ENCODE results near the gene NNT. TPM values are rescaled to one million over a fixed set of nuclear protein-coding genes. Genes with fewer than 3 reads are reported as not detected.
A peak's percentile ranks its signal among the peaks of the same experiment; 100 is the strongest.
"Not testable (repeated sequence)": the region's sequence is repeated elsewhere in the genome, so short reads cannot be mapped to it uniquely, and the experiment has no call there.

Gene NNT
- polyA plus RNA-seq, 3 donors, result 17.1 to 47.2 (median 41.2) TPM

DNA sequence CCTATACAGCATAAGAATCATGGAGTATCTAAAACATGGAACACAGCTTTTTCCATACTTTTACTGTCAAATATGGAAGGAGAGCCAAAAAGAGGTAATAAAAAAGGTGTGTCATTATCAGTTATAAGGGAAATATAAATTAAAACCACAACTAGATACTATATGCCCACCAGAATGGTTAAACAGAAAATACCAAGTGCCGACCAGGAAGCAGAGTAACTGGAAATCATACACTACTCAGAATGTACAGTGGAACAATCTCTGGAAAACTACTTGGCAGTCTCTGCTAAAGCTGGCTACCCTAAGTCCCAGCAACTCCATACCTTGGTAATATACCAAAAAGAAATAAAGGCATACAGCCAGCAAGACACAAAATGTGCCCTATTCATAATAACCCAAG lies 48.5 kb upstream of the NNT start:
- H3K4me1 ChIP-seq (ENCODE audit: control insufficient read depth in 1 of 2, insufficient read depth in 2 of 2, low read length in 2 of 2), result peaks cover 12 to 28% of the 10 kb centered on the region in 2 donors
- H3K27ac ChIP-seq (ENCODE audit: low read depth in 1 of 2, low read length in 2 of 2), result no peak overlapping the region
- no peak overlapping the region for H3K27ac Mint-ChIP-seq
- peaks cover 22% of the 10 kb centered on the region for H3K4me1 Mint-ChIP-seq
- H3K9me3 ChIP-seq (replicated peaks in 1 of 2; ENCODE audit: control insufficient read depth in 1 of 2, insufficient read depth in 1 of 2, low read length in 2 of 2), result no peaks in the 10 kb centered on the region
- peaks cover 21 to 50% of the 10 kb centered on the region in 2 donors for H3K36me3 ChIP-seq (replicated peaks in 1 of 2; ENCODE audit: control insufficient read depth in 1 of 2, insufficient read depth in 2 of 2, low read length in 2 of 2)
- peaks cover 5 to 8% of the 10 kb centered on the region in 2 donors for H3K36me3 Mint-ChIP-seq
- H3K79me2 ChIP-seq (ENCODE audit: insufficient read depth, low read length), result peaks cover 69% of the 10 kb centered on the region
- H3K4me2 ChIP-seq (replicated peaks; ENCODE audit: extremely low read depth, low read length, poor library complexity, severe bottlenecking), result no peak overlapping the region
- peaks cover 51% of the 10 kb centered on the region for H4K20me1 ChIP-seq (ENCODE audit: insufficient read depth, low read length)
- H3K9ac ChIP-seq (ENCODE audit: insufficient read depth, low read length, poor library complexity, severe bottlenecking), result peak overlapping the region; percentile 9
- H3K27me3 Mint-ChIP-seq (ENCODE audit: low read depth in 3 of 3), result peaks cover 0 to 2% (median 2%) of the 10 kb centered on the region in 3 donors
- 100% methylated on average over 1 of the region's 1 CpG for WGBS (ENCODE audit: insufficient coverage)
- H3K27me3 ChIP-seq (ENCODE audit: control insufficient read depth in 2 of 2, insufficient read depth in 2 of 2, low read length in 2 of 2), result peaks cover 0 to 2% of the 10 kb centered on the region in 2 donors
- no peak overlapping the region for H3K4me3 Mint-ChIP-seq
- intact Hi-C loops (cut with micrococcal nuclease), result no loop called here
- H2AFZ ChIP-seq (ENCODE audit: insufficient read depth, low read depth, low read length, poor library complexity, severe bottlenecking), result no peak overlapping the region
- TF ChIP-seq, protein P1, sequence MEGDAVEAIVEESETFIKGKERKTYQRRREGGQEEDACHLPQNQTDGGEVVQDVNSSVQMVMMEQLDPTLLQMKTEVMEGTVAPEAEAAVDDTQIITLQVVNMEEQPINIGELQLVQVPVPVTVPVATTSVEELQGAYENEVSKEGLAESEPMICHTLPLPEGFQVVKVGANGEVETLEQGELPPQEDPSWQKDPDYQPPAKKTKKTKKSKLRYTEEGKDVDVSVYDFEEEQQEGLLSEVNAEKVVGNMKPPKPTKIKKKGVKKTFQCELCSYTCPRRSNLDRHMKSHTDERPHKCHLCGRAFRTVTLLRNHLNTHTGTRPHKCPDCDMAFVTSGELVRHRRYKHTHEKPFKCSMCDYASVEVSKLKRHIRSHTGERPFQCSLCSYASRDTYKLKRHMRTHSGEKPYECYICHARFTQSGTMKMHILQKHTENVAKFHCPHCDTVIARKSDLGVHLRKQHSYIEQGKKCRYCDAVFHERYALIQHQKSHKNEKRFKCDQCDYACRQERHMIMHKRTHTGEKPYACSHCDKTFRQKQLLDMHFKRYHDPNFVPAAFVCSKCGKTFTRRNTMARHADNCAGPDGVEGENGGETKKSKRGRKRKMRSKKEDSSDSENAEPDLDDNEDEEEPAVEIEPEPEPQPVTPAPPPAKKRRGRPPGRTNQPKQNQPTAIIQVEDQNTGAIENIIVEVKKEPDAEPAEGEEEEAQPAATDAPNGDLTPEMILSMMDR (IDR thresholded peaks at IDR 0.05), result no peak
- no peak overlapping the region for H3K4me3 ChIP-seq (replicated peaks in 1 of 3; ENCODE audit: low read depth in 2 of 3, low read length in 3 of 3)
- DNase-seq, result no peak
- no peaks in the 10 kb centered on the region for H3K9me3 Mint-ChIP-seq

DNA sequence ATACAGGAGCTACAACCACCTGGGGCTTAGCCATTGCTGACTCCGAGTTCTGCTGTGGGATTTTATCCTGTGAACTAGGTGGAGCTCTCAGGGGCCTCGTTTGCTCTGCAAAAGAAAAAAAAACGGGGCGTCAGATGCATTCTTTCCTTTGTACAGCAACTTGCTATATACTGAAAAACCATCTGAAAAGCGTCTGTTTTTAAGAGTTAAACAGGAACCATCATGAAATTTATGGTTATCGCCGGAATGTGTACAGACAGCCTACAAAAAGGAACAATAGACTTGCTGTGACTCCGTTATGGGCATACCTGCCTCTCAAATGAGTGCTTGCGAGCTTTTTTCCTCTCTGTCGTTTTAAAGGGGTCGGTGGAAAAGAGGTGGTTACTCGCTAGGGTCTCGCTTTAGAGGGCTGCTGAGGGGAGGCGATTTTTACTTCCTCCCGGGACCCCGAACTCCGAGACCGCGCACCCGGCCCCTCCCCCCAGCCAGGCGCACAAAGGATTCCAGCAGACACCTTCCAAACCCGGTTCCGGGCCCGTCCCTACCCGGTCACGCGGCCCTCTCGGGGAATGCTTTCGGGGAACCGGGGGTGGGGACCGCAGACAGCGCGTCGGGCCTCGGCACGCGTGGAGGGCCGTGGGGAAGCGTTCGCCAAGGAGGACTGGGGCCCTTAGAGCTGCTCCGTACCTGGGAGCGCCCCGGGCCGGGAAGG lies 46.9 kb upstream of the NNT start:
- TF ChIP-seq, protein P1 (IDR thresholded peaks at IDR 0.05), result no peak
- Mint-ChIP-seq H3K36me3 (peaks cover 1 to 2% of the 10 kb centered on the region in 2 donors), H3K9me3 (no peaks in the 10 kb centered on the region), H3K27ac (peak overlapping the region; percentile 81 to 93 (median 91)), H3K27me3 (ENCODE audit: low read depth in 3 of 3) (peaks cover 0 to 7% (median 3%) of the 10 kb centered on the region in 3 donors), H3K4me1 (peaks cover 19% of the 10 kb centered on the region), H3K4me3 (peak overlapping the region; percentile 90 to 93)
- H3K4me2 ChIP-seq (replicated peaks; ENCODE audit: extremely low read depth, low read length, poor library complexity, severe bottlenecking), result peak overlapping the region; percentile 96
- peak overlapping the region; percentile 69 to 95 (median 91) for H3K4me3 ChIP-seq (replicated peaks in 1 of 3; ENCODE audit: low read depth in 2 of 3, low read length in 3 of 3)
- peaks cover 56% of the 10 kb centered on the region for H3K79me2 ChIP-seq (ENCODE audit: insufficient read depth, low read length)
- H3K9ac ChIP-seq (ENCODE audit: insufficient read depth, low read length, poor library complexity, severe bottlenecking), result peak overlapping the region; percentile 95
- H3K36me3 ChIP-seq (replicated peaks in 1 of 2; ENCODE audit: control insufficient read depth in 1 of 2, insufficient read depth in 2 of 2, low read length in 2 of 2), result peaks cover 13 to 36% of the 10 kb centered on the region in 2 donors
- peak overlapping the region; percentile 95 for H2AFZ ChIP-seq (ENCODE audit: insufficient read depth, low read depth, low read length, poor library complexity, severe bottlenecking)
- peaks cover 0 to 2% of the 10 kb centered on the region in 2 donors for H3K27me3 ChIP-seq (ENCODE audit: control insufficient read depth in 2 of 2, insufficient read depth in 2 of 2, low read length in 2 of 2)
- WGBS (ENCODE audit: insufficient coverage), result 0% methylated on average over 40 of the region's 44 CpGs
- H3K27ac ChIP-seq (ENCODE audit: low read depth in 1 of 2, low read length in 2 of 2), result peak overlapping the region; percentile 67 to 89
- DNase-seq, result peak; percentile 2 to 31 (median 10)
- no peaks in the 10 kb centered on the region for H3K9me3 ChIP-seq (replicated peaks in 1 of 2; ENCODE audit: control insufficient read depth in 1 of 2, insufficient read depth in 1 of 2, low read length in 2 of 2)
- peaks cover 12 to 28% of the 10 kb centered on the region in 2 donors for H3K4me1 ChIP-seq (ENCODE audit: control insufficient read depth in 1 of 2, insufficient read depth in 2 of 2, low read length in 2 of 2)
- intact Hi-C loops (cut with micrococcal nuclease), result loop anchor here (5.0 kb wide), 2 partner anchors 46 to 74 kb away; partner anchors contain the start of genes NNT (in 1 of the 2) and TMEM267 (in 1 of the 2)
- H4K20me1 ChIP-seq (ENCODE audit: insufficient read depth, low read length), result peaks cover 38% of the 10 kb centered on the region

DNA sequence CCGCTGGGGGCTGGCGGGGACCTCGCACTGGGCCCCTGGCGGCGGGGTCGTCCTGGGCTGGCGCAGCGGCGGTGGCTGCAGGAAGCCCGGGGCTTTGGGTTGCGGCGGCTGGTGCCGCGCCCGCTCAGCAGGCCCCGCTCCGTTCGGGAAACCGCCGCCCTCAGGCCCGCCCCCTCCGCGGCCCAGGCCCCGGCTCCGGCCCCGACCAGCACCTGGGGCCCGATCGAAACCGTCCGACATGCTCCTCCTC lies 46.4 kb upstream of the NNT start:
- H2AFZ ChIP-seq (ENCODE audit: insufficient read depth, low read depth, low read length, poor library complexity, severe bottlenecking), result peak overlapping the region; percentile 95
- peak overlapping the region; percentile 95 for H3K9ac ChIP-seq (ENCODE audit: insufficient read depth, low read length, poor library complexity, severe bottlenecking)
- Mint-ChIP-seq H3K4me1 (peaks cover 19% of the 10 kb centered on the region), H3K4me3 (peak overlapping the region in 1 of 2 donors; percentile 90), H3K27ac (peak overlapping the region in 2 of 7 donors; percentile 81 to 82)
- not testable (repeated sequence) for DNase-seq; H3K9me3 Mint-ChIP-seq; H3K27me3 ChIP-seq (ENCODE audit: control insufficient read depth in 2 of 2, insufficient read depth in 2 of 2, low read length in 2 of 2); H3K27me3 Mint-ChIP-seq (ENCODE audit: low read depth in 3 of 3); H3K9me3 ChIP-seq (replicated peaks in 1 of 2; ENCODE audit: control insufficient read depth in 1 of 2, insufficient read depth in 1 of 2, low read length in 2 of 2); H3K36me3 Mint-ChIP-seq
- H3K27ac ChIP-seq (ENCODE audit: low read depth in 1 of 2, low read length in 2 of 2), result peak overlapping the region; percentile 67 to 89
- peak overlapping the region; percentile 69 to 95 (median 91) for H3K4me3 ChIP-seq (replicated peaks in 1 of 3; ENCODE audit: low read depth in 2 of 3, low read length in 3 of 3)
- intact Hi-C loops (cut with micrococcal nuclease), result loop anchor here (5.0 kb wide), 2 partner anchors 46 to 74 kb away; partner anchors contain the start of genes NNT (in 1 of the 2) and TMEM267 (in 1 of the 2)
- H4K20me1 ChIP-seq (ENCODE audit: insufficient read depth, low read length), result peaks cover 35% of the 10 kb centered on the region
- WGBS (ENCODE audit: insufficient coverage), result 0% methylated on average over 17 of the region's 30 CpGs
- H3K4me1 ChIP-seq (ENCODE audit: control insufficient read depth in 1 of 2, insufficient read depth in 2 of 2, low read length in 2 of 2), result peaks cover 12 to 28% of the 10 kb centered on the region in 2 donors
- peak overlapping the region; percentile 96 for H3K4me2 ChIP-seq (replicated peaks; ENCODE audit: extremely low read depth, low read length, poor library complexity, severe bottlenecking)
- peaks cover 51% of the 10 kb centered on the region for H3K79me2 ChIP-seq (ENCODE audit: insufficient read depth, low read length)
- peaks cover 11 to 31% of the 10 kb centered on the region in 2 donors for H3K36me3 ChIP-seq (replicated peaks in 1 of 2; ENCODE audit: control insufficient read depth in 1 of 2, insufficient read depth in 2 of 2, low read length in 2 of 2)
